ENCODE data around the gene TMEM9. TPM values are rescaled to one million over a fixed set of nuclear protein-coding genes. Genes with fewer than 3 reads are reported as not detected.

Gene TMEM9
- total RNA-seq, 1 donor from 2014 or later: 29.2 TPM

GRCh38 chr1:201088395-201088794 lies 65.9 kb downstream of the TMEM9 start:
- no peak for DNase-seq (ENCODE audit: low spot score)

GRCh38 chr1:201085902-201086735 lies 68.2 kb downstream of the TMEM9 start:
- no peak for DNase-seq (ENCODE audit: low spot score)

Other genes starting within 250 kb of the TMEM9 start
- gene KIF21B, start 130.8 kb downstream of the TMEM9 start, total RNA-seq: 2.8 TPM
- not detected for gene CACNA1S, start 42.0 kb downstream of the TMEM9 start, total RNA-seq
- gene ASCL5, start 27.3 kb downstream of the TMEM9 start, total RNA-seq: not detected
- gene IGFN1, start 36.4 kb upstream of the TMEM9 start, total RNA-seq: not detected
- gene PKP1, start 129.0 kb upstream of the TMEM9 start, total RNA-seq: 11.5 TPM
- gene TNNT2, start 223.2 kb upstream of the TMEM9 start, total RNA-seq: not detected
- 0.51 TPM for gene LAD1, start 244.8 kb upstream of the TMEM9 start, total RNA-seq

Measured in mesenteric fat pad (tissue), 1 donor.